BJ (cell line): ENCODE data around the gene TRAF3IP1. TPM values are rescaled to one million over a fixed set of nuclear protein-coding genes. Genes with fewer than 3 reads are reported as not detected.

ENCODE experiments used
- CTCF ChIA-PET: fragments of 350-600 bp; formaldehyde crosslinking; extraction: SDS; loops from one replicate; lab custom pipeline; 2021; ENCODE audit warnings: antibody characterized with exemption, inconsistent platforms; lab: Yijun Ruan, JAX
- POLR2A ChIA-PET: fragments of 300-600 bp; sonication (Branson Sonifier 250); formaldehyde crosslinking; extraction: SDS; loops from one replicate; lab custom pipeline; 2021; ENCODE audit warnings: antibody characterized with exemption; lab: Charles Lee
- DNase-seq: peaks from one replicate; pipeline ENCODE4 v3.0.0-alpha.2; 2011; ENCODE audit warnings: low read depth
- H3K27me3 ChIP-seq: 2 replicates; pipeline ENCODE4 v1.6.0; 2011; ENCODE audit warnings: low read length; ENCODE audit not compliant: control insufficient read depth, insufficient read depth
- H3K36me3 ChIP-seq: 2 replicates; pipeline ENCODE4 v1.5.1; 2011; ENCODE audit warnings: low read length; ENCODE audit not compliant: control insufficient read depth, insufficient read depth
- H3K4me3 ChIP-seq: 2 replicates; pipeline ENCODE4 v1.5.1; 2011; ENCODE audit warnings: low read depth, mild to moderate bottlenecking, control low read depth, low read length
- polyA plus RNA-seq: library from polyadenylated mRNA; depleted of rRNA; stranded (reverse); fragments of >200 nt; gene quantifications from 2 replicates; pipeline ENCODE4 v1.2.3, GENCODE V29; 2011
- TF ChIP-seq, protein P1 (sequence below): IDR thresholded peaks from 2 replicates; pipeline ENCODE4 v1.5.1; 2011; ENCODE audit warnings: low read depth, mild to moderate bottlenecking, control low read depth, inconsistent platforms, low read length, moderate library complexity; ENCODE audit not compliant: insufficient read depth

The TRAF3IP1 gene
- polyA plus RNA-seq, 1 experiment, result 5.8 TPM

DNA sequence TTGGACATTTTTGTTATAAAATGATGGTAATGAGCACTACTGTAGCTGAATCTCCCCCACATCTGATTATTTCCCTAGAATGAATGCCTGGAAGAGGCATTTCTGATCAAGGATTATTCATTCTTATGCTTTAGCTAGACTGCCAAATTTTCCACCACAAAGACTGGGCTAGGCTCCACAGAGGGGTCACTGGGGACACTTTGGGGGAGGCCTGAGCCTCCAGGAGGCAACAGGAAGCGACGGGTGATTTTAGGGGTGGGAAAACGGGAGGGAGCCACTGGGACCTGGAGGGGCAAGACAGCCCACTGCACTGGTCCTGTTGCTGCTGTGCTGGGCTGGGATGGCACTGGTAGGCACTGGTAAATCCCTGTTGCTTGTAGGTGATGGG, 104.0 kb downstream of the TRAF3IP1 start:
- POLR2A ChIA-PET, result no interaction called here
- Histone ChIP-seq H3K36me3 (no peaks in the 10 kb centered on the region), H3K4me3 (no peak overlapping the region), H3K27me3 (no peaks in the 10 kb centered on the region)
- DNase-seq, result no peak
- TF ChIP-seq, protein P1, sequence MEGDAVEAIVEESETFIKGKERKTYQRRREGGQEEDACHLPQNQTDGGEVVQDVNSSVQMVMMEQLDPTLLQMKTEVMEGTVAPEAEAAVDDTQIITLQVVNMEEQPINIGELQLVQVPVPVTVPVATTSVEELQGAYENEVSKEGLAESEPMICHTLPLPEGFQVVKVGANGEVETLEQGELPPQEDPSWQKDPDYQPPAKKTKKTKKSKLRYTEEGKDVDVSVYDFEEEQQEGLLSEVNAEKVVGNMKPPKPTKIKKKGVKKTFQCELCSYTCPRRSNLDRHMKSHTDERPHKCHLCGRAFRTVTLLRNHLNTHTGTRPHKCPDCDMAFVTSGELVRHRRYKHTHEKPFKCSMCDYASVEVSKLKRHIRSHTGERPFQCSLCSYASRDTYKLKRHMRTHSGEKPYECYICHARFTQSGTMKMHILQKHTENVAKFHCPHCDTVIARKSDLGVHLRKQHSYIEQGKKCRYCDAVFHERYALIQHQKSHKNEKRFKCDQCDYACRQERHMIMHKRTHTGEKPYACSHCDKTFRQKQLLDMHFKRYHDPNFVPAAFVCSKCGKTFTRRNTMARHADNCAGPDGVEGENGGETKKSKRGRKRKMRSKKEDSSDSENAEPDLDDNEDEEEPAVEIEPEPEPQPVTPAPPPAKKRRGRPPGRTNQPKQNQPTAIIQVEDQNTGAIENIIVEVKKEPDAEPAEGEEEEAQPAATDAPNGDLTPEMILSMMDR, result no peak
- CTCF ChIA-PET, result interaction anchor here (0.8 to 3.2 kb wide), 2 partner anchors 37 to 54 kb away, joined by 3 to 13 read pairs; no protein-coding TSS in a partner anchor

DNA sequence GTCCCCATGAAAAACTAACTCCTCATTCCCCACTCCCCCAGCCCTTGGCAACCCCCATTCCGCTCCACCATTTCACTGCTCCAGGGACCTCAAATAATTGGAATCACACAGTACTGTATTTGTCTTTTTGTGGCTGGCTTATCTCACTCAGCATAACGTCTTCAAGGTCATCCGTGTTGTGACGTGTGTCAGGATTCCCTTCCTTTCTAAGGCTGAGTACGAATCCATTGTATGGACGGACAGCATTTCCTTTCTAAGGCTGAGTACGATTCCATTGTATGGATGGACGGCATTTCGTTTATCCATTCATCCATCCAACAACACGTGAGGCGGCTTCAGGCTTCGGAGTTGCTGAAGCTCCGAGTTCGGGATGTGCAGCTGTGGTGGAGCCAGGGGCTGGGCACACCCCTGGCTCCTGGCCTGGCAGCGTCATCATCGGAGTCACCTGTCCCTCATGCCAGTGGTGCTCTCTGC, 105.2 kb downstream of the TRAF3IP1 start:
- Histone ChIP-seq H3K4me3 (no peak overlapping the region), H3K27me3 (no peaks in the 10 kb centered on the region), H3K36me3 (no peaks in the 10 kb centered on the region)
- DNase-seq, result no peak
- POLR2A ChIA-PET, result no interaction called here
- CTCF ChIA-PET, result no interaction called here
- TF ChIP-seq, protein P1, result no peak

DNA sequence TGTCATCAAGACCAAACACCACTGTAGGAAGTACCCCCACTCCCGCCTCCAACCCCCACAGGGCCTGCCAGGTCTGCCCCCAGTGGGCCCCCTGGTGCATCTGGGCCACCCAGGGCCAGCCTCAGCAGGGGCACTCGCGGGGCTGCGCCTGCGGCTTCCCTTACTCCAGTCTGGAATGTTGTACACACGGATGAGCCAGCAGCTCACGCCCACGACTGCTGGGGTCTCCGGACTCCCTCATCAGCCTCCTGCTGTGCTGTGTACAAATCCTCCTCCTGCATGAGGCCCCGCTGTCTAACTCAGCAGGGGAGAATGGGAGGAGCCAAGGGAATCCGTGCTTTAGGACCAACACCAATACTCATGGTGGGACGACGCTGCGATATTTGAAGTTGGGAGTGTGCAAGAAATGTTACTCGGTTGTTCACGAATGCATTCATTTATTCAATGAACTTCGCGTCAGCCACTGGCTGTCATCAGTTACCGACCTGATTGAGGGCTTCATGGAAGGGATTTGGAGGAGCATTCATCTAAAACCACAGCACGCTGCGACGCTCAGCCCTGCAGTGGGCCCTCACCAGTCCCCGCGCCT, 105.8 kb downstream of the TRAF3IP1 start:
- Histone ChIP-seq H3K4me3 (peak overlapping the region; percentile 56), H3K36me3 (peaks cover 2% of the 10 kb centered on the region), H3K27me3 (no peaks in the 10 kb centered on the region)
- TF ChIP-seq, protein P1, result no peak
- POLR2A ChIA-PET, result no interaction called here
- CTCF ChIA-PET, result no interaction called here
- DNase-seq, result no peak

DNA sequence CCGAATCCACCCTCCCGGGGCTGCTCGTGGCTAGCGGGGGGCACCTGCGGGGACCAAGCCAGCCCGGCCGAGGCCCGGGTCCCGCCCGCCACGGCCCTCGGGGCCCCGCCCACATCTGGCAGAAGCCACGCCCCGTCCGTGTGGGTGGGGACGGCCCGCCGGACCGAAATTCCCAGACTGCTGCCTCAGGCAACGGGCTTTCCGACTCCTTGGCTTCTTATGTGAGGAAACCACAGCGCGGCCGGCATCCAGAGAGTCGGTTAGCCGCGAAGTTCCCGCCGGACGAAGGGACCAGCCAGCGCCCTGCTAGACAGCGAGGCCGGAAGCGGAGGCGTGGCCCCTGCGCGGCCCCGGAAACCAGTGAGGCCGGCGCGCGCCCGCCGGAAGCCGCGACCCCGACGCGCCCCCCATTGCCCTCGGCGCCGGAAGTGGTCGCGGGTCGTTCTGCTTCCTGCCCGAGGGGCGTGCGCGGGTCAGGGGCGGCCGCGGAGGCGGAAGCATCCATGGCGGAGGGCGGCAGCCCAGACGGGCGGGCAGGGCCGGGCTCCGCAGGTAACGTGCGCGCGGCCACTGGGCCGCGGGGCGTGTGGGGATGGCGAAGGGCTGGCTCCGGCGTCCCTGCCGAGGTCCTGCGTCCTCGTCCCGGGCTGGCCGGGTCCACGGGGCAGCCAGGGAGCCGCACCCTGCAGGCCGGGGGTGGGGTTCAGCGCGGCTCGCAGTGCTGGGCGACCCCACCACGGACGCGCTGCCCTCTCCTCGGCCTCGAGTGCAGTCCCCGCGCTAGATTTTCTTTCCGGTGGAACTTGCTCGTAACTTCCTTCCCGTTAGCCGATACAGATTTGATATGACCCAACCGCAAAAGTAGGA, 106.5 kb downstream of the TRAF3IP1 start, which contains the start of gene ASB1:
Gene ASB1 (plus strand): TSS at position 360 of the 867 bp plus-strand sequence. CDS start 144 bp downstream, at position 504.
- H3K4me3 ChIP-seq, result peak within 1 kb of the TSS; percentile 56
- TF ChIP-seq, protein P1, result no peak
- no peaks in the 10 kb centered on the region for H3K27me3 ChIP-seq
- peak; percentile 44 for DNase-seq
- ChIA-PET CTCF (interaction anchor here (0.6 to 1.5 kb wide), 2 partner anchors 15 to 56 kb away, joined by 3 to 9 read pairs; no protein-coding TSS in a partner anchor), POLR2A (no interaction called here)
- H3K36me3 ChIP-seq, result peaks cover 2% of the 10 kb centered on the region
